ES-I3 (cell line): ENCODE results near the gene GOLGB1.
"Not testable (repeated sequence)": the region's sequence is repeated elsewhere in the genome, so short reads cannot be mapped to it uniquely, and the experiment has no call there.

ENCODE experiments used
- H3K36me3 ChIP-seq: 2 replicates; pipeline ENCODE4 v1.6.1; 2013; ENCODE audit warnings: mild to moderate bottlenecking, low read length, control low read depth, moderate library complexity; ENCODE audit not compliant: insufficient read depth
- H3K4me1 ChIP-seq: 2 replicates; pipeline ENCODE4 v1.6.1; 2013; ENCODE audit warnings: mild to moderate bottlenecking, control low read depth, low read length; ENCODE audit not compliant: insufficient read depth
- H3K9ac ChIP-seq: 2 replicates; pipeline ENCODE4 v1.6.1; 2013; ENCODE audit warnings: low read depth, mild to moderate bottlenecking, low read length, moderate library complexity
- H3K9me3 ChIP-seq: 2 replicates; pipeline ENCODE4 v1.6.1; 2013; ENCODE audit warnings: mild to moderate bottlenecking, low read length, moderate library complexity; ENCODE audit not compliant: control insufficient read depth, insufficient read depth

Gene GOLGB1

GRCh38 chr3:121757812-121758545 lies 8.4 kb upstream of the GOLGB1 start:
- H3K9ac ChIP-seq = no peak overlapping the region
- H3K36me3 ChIP-seq = no peaks in the 10 kb centered on the region
- H3K9me3 ChIP-seq = no peaks in the 10 kb centered on the region
- H3K4me1 ChIP-seq = no peaks in the 10 kb centered on the region

- H3K36me3 ChIP-seq = no peaks in the 10 kb centered on the region
- H3K9ac ChIP-seq = no peak overlapping the region
- no peaks in the 10 kb centered on the region for H3K4me1 ChIP-seq
- no peaks in the 10 kb centered on the region for H3K9me3 ChIP-seq
Measured at GRCh38 chr3:121757087-121757811, 7.7 kb upstream of the GOLGB1 start.

GRCh38 chr3:121752772-121753171 lies 3.2 kb upstream of the GOLGB1 start:
- Histone ChIP-seq H3K9me3 (no peaks in the 10 kb centered on the region), H3K9ac (no peak overlapping the region), H3K36me3 (no peaks in the 10 kb centered on the region), H3K4me1 (no peaks in the 10 kb centered on the region)

GRCh38 chr3:121752261-121752660 lies 2.7 kb upstream of the GOLGB1 start:
- H3K36me3 ChIP-seq = no peaks in the 10 kb centered on the region
- H3K4me1 ChIP-seq = peaks cover 3% of the 10 kb centered on the region; the same call in 1 of the 2 replicates
- H3K9ac ChIP-seq = no peak overlapping the region
- H3K9me3 ChIP-seq = no peaks in the 10 kb centered on the region

GRCh38 chr3:121750087-121750415 lies 510 bp upstream of the GOLGB1 start:
- Histone ChIP-seq H3K9me3 (no peaks in the 10 kb centered on the region), H3K9ac (peak overlapping the region; percentile 94)

GRCh38 chr3:121748680-121749275 lies 763 bp downstream of the GOLGB1 start:
- peak overlapping the region; percentile 94 for H3K9ac ChIP-seq
- no peaks in the 10 kb centered on the region for H3K9me3 ChIP-seq
- H3K36me3 ChIP-seq = no peaks in the 10 kb centered on the region
- peaks cover 3% of the 10 kb centered on the region; the same call in 1 of the 2 replicates for H3K4me1 ChIP-seq

More at GRCh38 chr3:121750087-121750415, 510 bp upstream of the GOLGB1 start:
- Histone ChIP-seq H3K4me1 (peaks cover 3% of the 10 kb centered on the region; the same call in 1 of the 2 replicates), H3K36me3 (no peaks in the 10 kb centered on the region)

GRCh38 chr3:121747976-121748375 lies 1.6 kb downstream of the GOLGB1 start:
- Histone ChIP-seq H3K36me3 (no peaks in the 10 kb centered on the region), H3K4me1 (peaks cover 3% of the 10 kb centered on the region; the same call in 1 of the 2 replicates), H3K9ac (peak overlapping the region; percentile 94; the same call in 1 of the 2 replicates), H3K9me3 (no peaks in the 10 kb centered on the region)

- H3K9ac ChIP-seq, H3K4me1 ChIP-seq, H3K36me3 ChIP-seq, H3K9me3 ChIP-seq: not testable (repeated sequence)
Measured at GRCh38 chr3:121743106-121743505, 6.4 kb downstream of the GOLGB1 start.

GRCh38 chr3:121740896-121741295 lies 8.6 kb downstream of the GOLGB1 start:
- H3K36me3 ChIP-seq = no peaks in the 10 kb centered on the region
- no peaks in the 10 kb centered on the region for H3K4me1 ChIP-seq
- no peaks in the 10 kb centered on the region for H3K9me3 ChIP-seq
- no peak overlapping the region for H3K9ac ChIP-seq

GRCh38 chr3:121739902-121740301 lies 9.6 kb downstream of the GOLGB1 start:
- H3K4me1 ChIP-seq = no peaks in the 10 kb centered on the region
- H3K36me3 ChIP-seq = no peaks in the 10 kb centered on the region
- H3K9me3 ChIP-seq = no peaks in the 10 kb centered on the region
- no peak overlapping the region for H3K9ac ChIP-seq

GRCh38 chr3:121737644-121738043 lies 11.9 kb downstream of the GOLGB1 start:
- Histone ChIP-seq H3K4me1 (peaks cover 8% of the 10 kb centered on the region), H3K9ac (no peak overlapping the region), H3K36me3 (no peaks in the 10 kb centered on the region), H3K9me3 (no peaks in the 10 kb centered on the region)

GRCh38 chr3:121736112-121736511 lies 13.4 kb downstream of the GOLGB1 start:
- Histone ChIP-seq H3K9me3 (no peaks in the 10 kb centered on the region), H3K9ac (no peak overlapping the region), H3K36me3 (no peaks in the 10 kb centered on the region), H3K4me1 (peaks cover 12% of the 10 kb centered on the region)

GRCh38 chr3:121735047-121735696 lies 14.4 kb downstream of the GOLGB1 start:
- Histone ChIP-seq H3K36me3 (no peaks in the 10 kb centered on the region), H3K4me1 (peaks cover 15% of the 10 kb centered on the region), H3K9ac (no peak overlapping the region), H3K9me3 (no peaks in the 10 kb centered on the region)

- Histone ChIP-seq H3K9ac (no peak overlapping the region), H3K36me3 (peaks cover 6% of the 10 kb centered on the region; the same call in 1 of the 2 replicates), H3K9me3 (no peaks in the 10 kb centered on the region), H3K4me1 (peaks cover 15% of the 10 kb centered on the region)
Measured at GRCh38 chr3:121730940-121731687, 18.4 kb downstream of the GOLGB1 start.
